SU-DHL-6 (cell line): ENCODE results near the gene ZNF367.

Source experiments
- CTCF ChIP-seq: fragments of 200-600 bp; sonication (generic); IDR thresholded peaks from one replicate; pipeline ENCODE4 v1.5.1; 2017; ENCODE audit warnings: antibody characterized with exemption, mild to moderate bottlenecking, low read length, moderate library complexity; ENCODE audit not compliant: insufficient read depth, poor library complexity, severe bottlenecking
- EZH2phosphoT487 ChIP-seq: fragments of 200-600 bp; sonication (generic), shearing (Covaris generic); conservative IDR thresholded peaks from 2 replicates; pipeline ENCODE4 v1.6.1; 2018; ENCODE audit warnings: mild to moderate bottlenecking, antibody characterized with exemption, low read length, moderate library complexity, mixed read lengths

- TF ChIP-seq CTCF (no peak), EZH2phosphoT487 (no peak)
These were observed 4.6 kb downstream of the ZNF367 start for GRCh38 chr9:96413302-96414221.
